Measurements from ENCODE around the gene MED13.

DNA sequence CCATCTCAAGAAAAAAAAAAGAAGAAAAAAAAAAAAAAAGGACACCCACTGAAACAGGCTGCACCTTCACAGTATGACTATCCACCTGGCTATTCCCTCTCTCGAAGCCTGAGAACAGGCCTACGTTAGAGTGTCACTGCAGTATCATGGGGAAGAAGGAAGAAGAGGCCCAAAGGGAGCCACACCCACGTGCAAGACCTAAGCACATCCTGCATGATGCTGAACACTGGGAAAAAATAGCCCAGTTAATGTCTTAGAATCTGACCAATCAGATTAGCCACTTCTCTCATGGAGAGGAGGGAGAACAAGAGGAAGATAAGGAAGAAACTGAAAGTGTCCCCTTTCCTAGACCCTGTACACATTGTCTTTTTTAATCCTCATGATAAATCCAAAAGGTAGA is 19.5 kb upstream of the MED13 start:
- TF ChIP-seq CTCF (IDR thresholded peaks at IDR 0.05) (no peak), ZFX (IDR thresholded peaks at IDR 0.05; ENCODE audit: borderline replicate concordance) (no peak)

All from 22Rv1 (cell line).